Esophagus squamous epithelium (tissue), 5 donors: ENCODE data around the gene RASAL2. TPM values are rescaled to one million over a fixed set of nuclear protein-coding genes. Genes with fewer than 3 reads are reported as not detected.

Source experiments
- DNase-seq: peaks from one replicate; lab custom pipeline; 2025; lab: John Stamatoyannopoulos, UW
- H3K27ac ChIP-seq, 4 donors: fragments of 200-600 bp; sonication (generic); one replicate each; pipeline ENCODE4 v1.5.1; 2016 to 2019; ENCODE audit warnings: mild to moderate bottlenecking in 1 of 4
- H3K27me3 ChIP-seq, 4 donors: fragments of 200-600 bp; sonication (generic); 1 replicate in 3 of 4; 2 replicates in 1 of 4; pipeline versions ENCODE4 v1.5.1 to v1.6.0; 2017 to 2021; ENCODE audit warnings: antibody characterized with exemption in 1 of 4
- H3K36me3 ChIP-seq, 3 donors: fragments of 200-600 bp; sonication (generic); one replicate each; pipeline ENCODE4 v1.5.1; 2016 to 2019
- H3K4me1 ChIP-seq, 3 donors: fragments of 200-600 bp; sonication (generic); one replicate each; pipeline ENCODE4 v1.5.1; 2017 to 2019
- H3K4me3 ChIP-seq, 4 donors: fragments of 200-600 bp; sonication (generic); 1 replicate in 3 of 4; 2 replicates in 1 of 4; pipeline ENCODE4 v1.5.1; 2016 to 2019; ENCODE audit warnings: mild to moderate bottlenecking in 2 of 4, moderate library complexity in 1 of 4
- H3K9me3 ChIP-seq, 3 donors: fragments of 200-600 bp; sonication (generic); one replicate each; pipeline ENCODE4 v1.5.1; 2016 to 2019
- POLR2A ChIP-seq, 4 donors: fragments of 450-650 bp; IDR thresholded peaks; one replicate each; pipeline ENCODE4 v1.6.1; 2017; ENCODE audit warnings: antibody characterized with exemption in 4 of 4, mild to moderate bottlenecking in 4 of 4, moderate library complexity in 3 of 4
- WGBS, 2 donors: methylation state at CpG; one replicate each; pipeline ENCODE4 v1.1.5; 2018; 5-methylcytosine and 5-hydroxymethylcytosine counted together
- intact Hi-C: fragments of 100-400 bp; cut with DNase I; formaldehyde crosslinking; loops from one replicate; pipeline ENCODE4 v1.15.0; 2022
- total RNA-seq, 4 donors: library from RNA; depleted of rRNA; stranded (reverse); fragments of >200 nt; gene quantifications; one replicate each; pipeline ENCODE4 v1.1.0, GENCODE V29; 2016
- TF ChIP-seq, protein P1 (sequence below), 6 experiments: fragments of 450-650 bp in 4 of 6; fragments of 200-600 bp in 2 of 6; sonication (generic) in 2 of 6; IDR thresholded peaks; one replicate each; pipeline ENCODE4 v1.5.1; 2016 to 2019; ENCODE audit warnings: antibody characterized with exemption in 6 of 6, mild to moderate bottlenecking in 4 of 6, moderate library complexity in 4 of 6
- donor health status: DM: yes; HTN: yes; CAD: no.

The RASAL2 gene
- total RNA-seq, 4 donors from 2014 or later, result 20.4 to 29.8 (median 25.5) TPM

DNA sequence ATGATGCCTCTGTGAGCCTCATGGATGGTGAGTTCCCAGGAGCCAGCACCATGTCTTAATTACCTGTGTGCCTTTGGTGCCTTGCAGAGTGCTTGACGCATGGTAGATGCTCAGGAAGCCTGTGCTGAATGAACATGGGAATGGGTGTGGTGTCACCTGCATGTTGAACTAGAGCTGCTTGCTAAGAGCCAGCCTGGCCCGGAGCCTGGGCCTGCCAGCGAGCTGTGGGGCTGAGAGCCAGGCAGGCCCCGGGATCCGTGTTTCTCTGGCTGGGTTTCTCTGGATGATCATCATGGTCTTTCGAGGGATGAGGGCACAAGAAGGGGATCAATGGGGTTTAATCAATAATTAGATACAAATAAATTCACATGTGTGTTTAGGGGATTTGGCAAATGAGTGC, 412.3 kb downstream of the RASAL2 start:
- Histone ChIP-seq H3K4me1 (peaks cover 0 to 10% (median 8%) of the 10 kb centered on the region in 3 donors), H3K4me3 (no peak overlapping the region), H3K27ac (no peak overlapping the region), H3K36me3 (no peaks in the 10 kb centered on the region), H3K27me3 (no peaks in the 10 kb centered on the region), H3K9me3 (no peaks in the 10 kb centered on the region)
- WGBS, 2 donors, result 40 to 62% methylated on average over 5 of the region's 6 CpGs
- TF ChIP-seq, protein P1, sequence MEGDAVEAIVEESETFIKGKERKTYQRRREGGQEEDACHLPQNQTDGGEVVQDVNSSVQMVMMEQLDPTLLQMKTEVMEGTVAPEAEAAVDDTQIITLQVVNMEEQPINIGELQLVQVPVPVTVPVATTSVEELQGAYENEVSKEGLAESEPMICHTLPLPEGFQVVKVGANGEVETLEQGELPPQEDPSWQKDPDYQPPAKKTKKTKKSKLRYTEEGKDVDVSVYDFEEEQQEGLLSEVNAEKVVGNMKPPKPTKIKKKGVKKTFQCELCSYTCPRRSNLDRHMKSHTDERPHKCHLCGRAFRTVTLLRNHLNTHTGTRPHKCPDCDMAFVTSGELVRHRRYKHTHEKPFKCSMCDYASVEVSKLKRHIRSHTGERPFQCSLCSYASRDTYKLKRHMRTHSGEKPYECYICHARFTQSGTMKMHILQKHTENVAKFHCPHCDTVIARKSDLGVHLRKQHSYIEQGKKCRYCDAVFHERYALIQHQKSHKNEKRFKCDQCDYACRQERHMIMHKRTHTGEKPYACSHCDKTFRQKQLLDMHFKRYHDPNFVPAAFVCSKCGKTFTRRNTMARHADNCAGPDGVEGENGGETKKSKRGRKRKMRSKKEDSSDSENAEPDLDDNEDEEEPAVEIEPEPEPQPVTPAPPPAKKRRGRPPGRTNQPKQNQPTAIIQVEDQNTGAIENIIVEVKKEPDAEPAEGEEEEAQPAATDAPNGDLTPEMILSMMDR (IDR thresholded peaks at IDR 0.05), result no peak
- TF ChIP-seq POLR2A (IDR thresholded peaks at IDR 0.05), result no peak
- intact Hi-C loops, result loop anchor here (10.0 kb wide), 1 partner anchor 201 kb away; no protein-coding TSS in a partner anchor
- no peak for DNase-seq

DNA sequence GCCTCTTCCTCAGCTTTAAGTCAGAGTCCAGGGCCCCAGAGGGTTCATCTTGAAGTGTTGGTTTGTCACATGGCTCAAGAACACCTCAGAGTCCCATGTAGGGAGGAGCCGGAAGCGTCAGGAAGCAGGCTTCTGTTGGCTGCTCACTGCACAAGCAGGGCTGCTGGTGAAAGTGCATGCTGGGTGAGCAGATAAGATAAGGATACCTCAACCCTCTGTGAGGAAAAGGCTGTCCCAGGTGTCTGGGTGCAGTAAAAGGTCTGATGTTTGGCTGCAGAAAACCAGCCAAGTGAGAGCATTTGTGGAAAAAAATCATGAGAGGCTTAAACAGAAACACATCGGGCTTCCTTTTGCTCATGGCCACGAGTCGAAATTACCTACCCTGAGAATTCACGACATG, 412.8 kb downstream of the RASAL2 start:
- H3K4me1 ChIP-seq, result peaks cover 0 to 10% (median 8%) of the 10 kb centered on the region in 3 donors
- WGBS, 2 donors, result 91 to 98% methylated on average over 4 to 6 of the region's 6 CpGs
- H3K27ac ChIP-seq, result no peak overlapping the region
- H3K9me3 ChIP-seq, result no peaks in the 10 kb centered on the region
- H3K27me3 ChIP-seq, result no peaks in the 10 kb centered on the region
- DNase-seq, result no peak
- intact Hi-C loops, result loop anchor here (10.0 kb wide), 1 partner anchor 202 kb away; no protein-coding TSS in a partner anchor
- no peaks in the 10 kb centered on the region for H3K36me3 ChIP-seq
- no peak for TF ChIP-seq POLR2A (IDR thresholded peaks at IDR 0.05)
- TF ChIP-seq, protein P1 (IDR thresholded peaks at IDR 0.05), result no peak
- H3K4me3 ChIP-seq, result no peak overlapping the region

DNA sequence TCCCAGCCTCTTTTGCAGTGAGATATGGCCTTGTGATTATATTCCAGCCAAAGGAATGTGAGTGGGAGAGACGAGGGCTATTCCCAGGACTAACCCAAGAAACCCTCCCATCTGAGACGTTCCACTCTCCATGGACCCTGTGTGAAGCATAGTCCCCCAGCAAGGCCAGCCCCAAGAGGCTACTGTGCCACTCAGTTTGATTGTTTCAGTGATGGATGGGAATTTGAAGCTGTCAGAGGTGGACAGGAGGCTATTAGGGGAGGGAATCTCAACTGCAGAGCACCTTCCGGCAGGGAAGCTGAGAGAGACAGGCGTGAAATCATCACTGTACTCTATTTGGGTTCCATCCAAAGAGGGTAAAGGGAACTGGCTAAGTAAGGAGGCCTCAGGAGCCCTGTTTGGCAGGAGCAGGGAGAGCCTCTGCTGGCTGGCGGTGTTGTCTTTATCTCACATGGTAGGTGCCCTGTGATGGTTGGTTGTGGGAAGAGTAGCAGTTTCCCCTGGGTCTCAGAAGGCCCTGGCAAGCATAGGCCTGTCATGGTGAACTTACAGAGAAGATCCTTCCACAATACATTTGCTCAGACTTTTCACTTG, 415.6 kb downstream of the RASAL2 start:
- intact Hi-C loops, result loop anchor here (10.0 kb wide), 1 partner anchor 205 kb away; no protein-coding TSS in a partner anchor

DNA sequence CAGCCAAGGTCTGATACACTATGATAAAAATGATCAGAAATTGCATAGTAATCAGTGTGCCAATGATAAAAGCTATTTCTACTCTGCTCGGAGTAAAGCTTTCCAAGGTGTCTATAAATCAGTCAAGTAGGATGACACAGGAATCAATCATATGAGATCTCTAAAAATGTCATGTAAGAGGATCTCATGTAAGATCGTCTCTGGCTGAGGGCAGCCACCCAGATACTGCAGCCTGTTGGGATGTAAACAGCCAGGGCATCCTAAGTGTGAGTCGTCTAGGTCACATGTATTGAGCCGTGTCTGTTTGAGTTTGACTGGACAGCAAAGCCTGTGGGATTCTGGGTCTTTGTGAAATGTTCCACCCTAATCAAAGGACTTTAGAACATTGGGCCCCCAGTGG, 416.3 kb downstream of the RASAL2 start:
- H3K27ac ChIP-seq, result no peak overlapping the region
- peaks cover 8 to 21% (median 15%) of the 10 kb centered on the region in 3 donors for H3K4me1 ChIP-seq
- H3K4me3 ChIP-seq, result no peak overlapping the region
- WGBS, 2 donors, result 72 to 78% methylated on average over 4 of the region's 4 CpGs
- TF ChIP-seq POLR2A (IDR thresholded peaks at IDR 0.05), result no peak
- TF ChIP-seq, protein P1 (IDR thresholded peaks at IDR 0.05), result no peak
- no peaks in the 10 kb centered on the region for H3K36me3 ChIP-seq
- DNase-seq, result no peak
- no peaks in the 10 kb centered on the region for H3K9me3 ChIP-seq
- H3K27me3 ChIP-seq, result no peaks in the 10 kb centered on the region
- intact Hi-C loops, result no loop called here

More for the DNA sequence above, 415.6 kb downstream of the RASAL2 start:
- Histone ChIP-seq H3K27ac (no peak overlapping the region), H3K4me1 (peaks cover 8 to 21% (median 15%) of the 10 kb centered on the region in 3 donors), H3K27me3 (no peaks in the 10 kb centered on the region), H3K36me3 (no peaks in the 10 kb centered on the region), H3K4me3 (no peak overlapping the region), H3K9me3 (no peaks in the 10 kb centered on the region)
- WGBS, 2 donors, result 64 to 80% methylated on average over 4 of the region's 5 CpGs
- TF ChIP-seq, protein P1 (IDR thresholded peaks at IDR 0.05), result no peak
- TF ChIP-seq POLR2A (IDR thresholded peaks at IDR 0.05), result no peak
- no peak for DNase-seq

DNA sequence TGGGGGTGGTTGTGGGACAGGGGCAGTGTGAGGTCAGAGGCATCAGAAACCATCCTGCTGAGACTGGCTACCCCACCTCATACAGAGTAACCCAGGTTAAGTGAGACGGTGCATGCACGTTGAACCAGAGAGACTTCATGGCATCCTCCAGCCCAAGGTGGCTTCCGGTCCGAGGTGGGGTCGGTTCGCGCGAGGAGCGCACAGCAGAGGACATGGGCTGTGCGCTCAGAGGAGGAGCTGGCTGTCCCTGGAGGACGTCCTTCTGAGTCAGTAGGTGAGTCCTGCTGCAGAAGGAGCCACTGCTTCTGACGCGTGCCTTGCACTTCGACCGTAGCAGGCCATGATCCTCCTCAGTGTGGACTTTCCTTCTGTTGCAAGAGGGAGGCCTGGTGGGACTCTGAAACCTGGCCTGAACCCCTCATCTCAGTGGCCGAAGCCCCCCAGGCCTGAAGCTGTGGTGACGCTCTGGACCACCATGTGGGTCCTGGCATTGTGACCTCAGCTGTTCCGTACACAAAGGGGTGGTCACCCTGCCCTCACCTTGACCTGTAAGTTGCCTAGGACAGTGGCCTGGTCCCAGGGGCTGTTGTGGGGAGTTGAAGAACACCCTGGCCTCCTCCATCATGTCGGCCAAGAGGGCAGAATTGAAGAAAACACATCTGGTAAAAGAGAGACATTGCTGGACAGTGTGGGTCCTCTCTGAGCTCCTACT, 418.8 kb downstream of the RASAL2 start, which contains the start of gene TEX35:
TEX35 (plus strand) TSS at position 544 of the 712 bp plus-strand sequence; CDS start at position 624, 80 bp downstream.
- Histone ChIP-seq H3K4me1 (peaks cover 7 to 14% (median 8%) of the 10 kb centered on the region in 3 donors), H3K36me3 (no peaks in the 10 kb centered on the region), H3K4me3 (no peak within 1 kb of the TSS), H3K27ac (no peak within 1 kb of the TSS), H3K27me3 (no peaks in the 10 kb centered on the region), H3K9me3 (no peaks in the 10 kb centered on the region)
- intact Hi-C loops, result no loop called here
- no peak for TF ChIP-seq POLR2A (IDR thresholded peaks at IDR 0.05)
- TF ChIP-seq, protein P1 (IDR thresholded peaks at IDR 0.05), result no peak
- WGBS, 2 donors, result 91 to 97% methylated on average over 13 to 15 of the region's 19 CpGs
- no peak for DNase-seq
